G401 (cell line): Measurements from ENCODE around the gene LMOD2. TPM values are rescaled to one million over a fixed set of nuclear protein-coding genes. Genes with fewer than 3 reads are reported as not detected.
A peak's percentile ranks its signal among the peaks of the same experiment; 100 is the strongest.

ENCODE experiments used
- DNase-seq: peaks from one replicate; pipeline ENCODE4 v3.0.0-alpha.2; 2015; ENCODE audit warnings: low spot score
- in situ Hi-C: cut with HindIII; loops from 2 replicates; pipeline ENCODE4 v1.10.0; 2016; ENCODE audit warnings: low sequenced_read_pairs, mixed read lengths
- total RNA-seq: library from RNA; depleted of rRNA; stranded (reverse); fragments of >200 nt; shearing (Covaris generic); gene quantifications from 2 replicates; pipeline ENCODE4 v1.2.3, GENCODE V29; 2014

LMOD2 gene
- total RNA-seq, 1 experiment from 2014 or later: not detected

GRCh38 chr7:123637878-123638277, 17.8 kb upstream of the LMOD2 start:
- in situ Hi-C loops: no loop called here
- DNase-seq: no peak

GRCh38 chr7:123639631-123640030, 16.0 kb upstream of the LMOD2 start:
- no peak for DNase-seq
- in situ Hi-C loops: no loop called here

- in situ Hi-C loops: no loop called here
- DNase-seq: no peak
Observed at GRCh38 chr7:123640583-123640982, 15.1 kb upstream of the LMOD2 start.

DNA sequence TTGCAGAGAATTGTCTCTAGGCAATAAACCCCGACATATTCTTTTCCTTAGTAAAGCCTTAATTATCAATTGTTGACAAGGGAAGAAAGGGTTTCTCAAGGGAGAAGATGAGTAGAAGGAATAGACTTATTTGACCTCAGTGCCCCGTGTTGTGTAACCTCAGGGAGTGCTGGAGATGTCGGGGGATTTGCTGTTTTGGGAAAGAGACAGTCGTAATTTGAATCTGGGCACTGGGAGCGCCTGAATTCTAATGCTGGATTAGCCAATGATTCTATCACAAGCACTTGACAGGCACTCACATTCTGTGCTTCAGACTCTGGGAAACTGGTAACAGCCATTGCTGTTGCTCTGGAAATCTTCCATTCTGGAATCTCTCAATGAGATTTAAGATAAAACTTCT, 13.8 kb upstream of the LMOD2 start:
- no peak for DNase-seq
- in situ Hi-C loops: no loop called here

DNA sequence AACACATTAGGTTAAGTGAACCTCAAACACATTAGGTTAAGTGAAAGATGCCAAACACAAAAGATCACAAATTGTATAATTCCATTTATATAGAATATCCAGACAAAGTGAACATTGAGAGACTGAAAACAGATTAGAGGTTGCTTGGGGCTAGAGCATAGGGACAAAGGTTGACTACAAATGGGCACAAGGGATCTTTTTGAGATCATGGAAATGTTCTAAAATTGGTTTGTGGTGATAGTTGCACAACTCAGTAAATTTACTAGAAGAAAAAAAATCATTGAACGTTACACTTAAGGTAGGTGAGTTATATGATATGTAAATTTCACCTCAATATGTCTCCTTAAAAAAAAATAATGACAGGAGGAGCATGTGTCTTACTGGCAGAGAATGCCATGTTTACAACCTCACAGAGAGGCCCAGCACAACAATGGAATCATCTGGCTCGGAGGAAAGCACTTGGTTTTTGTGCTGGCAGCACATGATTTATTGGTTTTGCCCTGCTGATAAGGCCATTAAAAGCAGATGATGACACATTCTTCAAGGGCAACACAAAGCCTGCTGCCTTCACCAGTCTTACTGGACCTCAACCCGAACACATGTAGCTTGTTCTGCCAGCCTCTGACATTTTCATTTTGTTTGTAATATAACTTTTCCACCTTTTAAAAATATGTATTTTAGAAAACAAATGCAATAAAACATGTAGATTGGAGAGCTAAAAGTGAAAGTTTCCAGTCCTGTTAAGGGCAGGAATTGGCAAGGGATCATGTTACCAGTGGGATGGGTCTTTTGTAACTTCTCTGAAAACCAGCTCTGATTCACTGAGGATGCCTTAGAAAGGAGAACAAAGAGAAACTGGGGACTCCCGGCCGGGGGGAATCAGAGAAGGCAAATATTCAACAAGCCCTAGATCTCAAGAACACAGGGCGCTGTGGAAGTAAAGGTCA, 11.9 kb upstream of the LMOD2 start:
- in situ Hi-C loops: no loop called here
- no peak for DNase-seq

DNA sequence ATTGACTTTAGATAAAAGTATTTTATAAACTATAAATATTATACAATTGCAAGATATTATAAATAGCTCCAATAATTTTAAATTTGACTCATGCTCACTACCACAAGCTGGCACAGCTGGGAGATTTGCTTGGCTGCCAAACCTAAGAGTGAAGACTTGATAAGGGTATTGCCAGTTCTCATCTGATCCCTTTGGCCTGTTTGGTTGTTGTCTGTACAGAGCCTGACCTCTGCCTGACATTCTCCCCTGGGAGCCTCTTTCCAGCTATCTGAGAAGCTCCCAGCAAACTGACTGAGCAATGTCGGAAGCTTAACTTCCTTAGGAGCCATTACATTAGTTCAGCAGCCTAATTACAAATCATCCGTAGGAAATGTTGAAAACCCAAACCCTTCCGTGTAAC, 10.2 kb upstream of the LMOD2 start:
- DNase-seq: no peak
- in situ Hi-C loops: no loop called here

DNA sequence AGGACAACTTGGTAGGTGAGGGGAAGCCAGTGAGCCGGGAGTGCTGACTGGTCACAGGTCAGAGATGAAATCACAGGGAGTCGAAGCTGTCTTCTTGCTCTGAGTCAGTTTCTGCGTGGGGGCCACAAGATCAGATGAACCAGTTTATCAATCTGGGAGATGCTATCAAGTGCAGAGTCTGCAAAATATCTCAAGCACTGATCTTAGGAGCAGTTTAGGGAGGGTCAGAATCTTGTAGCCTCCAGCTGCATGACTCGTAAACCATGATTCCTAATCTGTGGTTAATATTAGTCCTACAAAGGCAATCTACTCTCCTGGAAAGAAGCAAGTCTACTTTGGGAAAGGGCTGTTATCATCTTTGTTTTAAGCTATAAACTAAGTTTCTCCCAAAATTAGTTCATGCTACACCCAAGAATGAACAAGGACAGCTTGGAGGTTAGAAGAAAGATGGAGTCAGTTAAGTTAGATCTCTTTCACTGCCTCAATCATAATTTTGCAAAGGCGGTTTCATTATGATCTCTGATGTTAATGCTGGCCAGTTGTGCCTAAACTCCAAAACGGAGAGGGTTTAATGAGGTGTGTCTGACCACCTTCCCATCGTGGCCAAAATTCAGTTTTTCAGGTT, 8.4 kb upstream of the LMOD2 start:
- DNase-seq: no peak
- in situ Hi-C loops: no loop called here

DNA sequence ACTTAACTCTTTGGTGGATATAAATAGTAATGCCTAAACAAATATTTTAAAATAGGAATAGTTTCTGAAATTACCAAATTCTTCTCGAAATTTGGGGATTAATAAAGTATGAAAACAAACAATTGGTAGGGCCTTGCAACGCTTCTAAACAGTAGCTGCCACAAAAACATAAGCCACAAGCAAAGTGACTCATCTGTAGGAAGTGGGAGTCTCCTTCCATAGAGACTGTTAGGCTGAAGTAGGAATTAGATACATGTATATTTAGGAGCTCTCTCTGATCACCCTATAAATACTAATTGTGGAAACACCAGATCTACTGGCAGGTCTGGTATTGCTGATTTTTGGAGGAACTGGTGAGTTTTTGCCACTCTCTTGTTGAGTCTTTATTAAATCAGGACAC, 5.7 kb upstream of the LMOD2 start:
- no peak for DNase-seq
- in situ Hi-C loops: no loop called here

DNA sequence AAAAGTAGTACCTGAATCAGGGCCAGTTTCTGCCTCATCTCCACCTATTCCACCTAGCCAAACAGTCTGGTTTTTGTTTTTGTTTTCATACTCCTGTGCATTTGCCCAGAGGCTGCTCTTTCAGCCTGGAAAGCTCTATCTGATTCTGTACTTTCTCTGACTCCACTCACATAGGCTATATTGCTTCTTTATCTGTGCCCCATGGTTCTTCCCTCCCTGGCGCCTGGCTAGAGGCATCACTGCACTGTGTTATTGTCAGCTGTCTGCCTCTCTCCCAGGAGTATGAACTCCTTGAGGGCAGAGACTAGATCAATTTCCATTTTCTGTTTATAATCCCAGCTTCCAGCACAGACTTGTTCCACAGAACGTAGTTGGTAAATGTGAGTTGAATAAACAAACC, 5.1 kb upstream of the LMOD2 start:
- in situ Hi-C loops: no loop called here

GRCh38 chr7:123652406-123652805, 3.3 kb upstream of the LMOD2 start:
- in situ Hi-C loops: no loop called here
- DNase-seq: peak; percentile 19

More for the DNA sequence above, 5.1 kb upstream of the LMOD2 start:
- DNase-seq: no peak

DNA sequence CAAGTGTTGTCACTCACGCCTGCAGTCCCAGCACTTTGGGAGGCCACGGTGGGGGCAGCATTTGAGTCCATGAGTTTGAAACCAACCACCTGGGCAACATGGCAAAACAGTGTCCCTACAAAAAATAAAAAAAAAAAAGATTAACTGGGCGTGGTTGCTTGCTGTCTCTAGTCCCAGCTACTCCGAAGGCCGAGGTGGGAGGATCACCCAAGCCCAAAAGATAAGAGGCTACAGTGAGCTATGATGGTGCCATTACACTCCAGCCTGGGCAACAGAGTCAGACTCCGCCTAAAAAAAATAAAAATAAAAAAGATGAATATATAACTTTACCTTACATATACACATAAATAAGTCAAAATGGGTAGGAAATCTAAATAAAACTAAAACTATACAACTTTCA, 2.5 kb upstream of the LMOD2 start:
- in situ Hi-C loops: no loop called here

GRCh38 chr7:123656544-123657303, 1.1 kb downstream of the LMOD2 start:
- in situ Hi-C loops: no loop called here
- DNase-seq: no peak

More for the DNA sequence above, 2.5 kb upstream of the LMOD2 start:
- DNase-seq: no peak

- in situ Hi-C loops: no loop called here
- no peak for DNase-seq
Observed at GRCh38 chr7:123657304-123657685, 1.6 kb downstream of the LMOD2 start.

GRCh38 chr7:123658023-123658422, 2.4 kb downstream of the LMOD2 start:
- no peak for DNase-seq
- in situ Hi-C loops: no loop called here

DNA sequence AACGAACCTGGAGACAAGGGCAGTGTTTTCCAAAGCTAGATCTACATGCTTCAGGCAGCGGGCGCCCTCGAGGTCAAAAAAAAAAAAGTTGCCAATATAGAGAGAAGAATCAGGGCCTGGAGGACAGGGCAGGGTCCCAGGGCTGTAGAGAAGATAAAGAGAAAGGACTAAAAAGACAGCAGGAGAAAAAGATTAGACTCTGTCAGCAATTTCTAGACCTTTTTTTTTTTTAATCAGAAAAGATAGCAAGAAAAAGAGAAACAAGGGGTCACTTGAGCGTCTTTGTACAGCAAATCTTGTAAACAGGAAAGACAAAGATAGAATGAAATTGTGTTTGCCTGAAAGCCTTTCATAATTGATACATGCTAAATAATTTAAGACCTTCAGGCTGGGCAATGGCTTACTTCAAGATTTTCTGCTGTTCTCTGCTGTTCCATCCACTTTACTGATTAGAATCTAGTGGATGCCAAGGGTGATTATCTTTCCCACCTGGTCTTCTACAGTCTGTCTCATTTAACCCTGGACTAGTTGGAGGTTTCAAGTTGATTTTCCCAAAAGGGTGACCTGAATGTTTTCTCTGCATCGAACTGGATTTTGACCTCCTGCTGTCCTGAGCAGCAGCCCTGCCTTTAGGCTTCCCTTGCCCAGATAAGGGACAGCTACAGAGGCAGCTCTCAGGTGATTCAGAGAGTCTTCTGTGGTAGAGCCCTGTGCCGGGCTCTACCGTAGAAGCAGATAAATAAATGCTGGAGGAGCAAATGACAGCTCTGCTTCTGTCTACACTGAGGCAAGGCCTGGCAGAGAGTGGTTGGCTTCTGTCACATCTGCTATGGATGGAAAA, 5.1 kb downstream of the LMOD2 start:
- in situ Hi-C loops: no loop called here
- no peak for DNase-seq

DNA sequence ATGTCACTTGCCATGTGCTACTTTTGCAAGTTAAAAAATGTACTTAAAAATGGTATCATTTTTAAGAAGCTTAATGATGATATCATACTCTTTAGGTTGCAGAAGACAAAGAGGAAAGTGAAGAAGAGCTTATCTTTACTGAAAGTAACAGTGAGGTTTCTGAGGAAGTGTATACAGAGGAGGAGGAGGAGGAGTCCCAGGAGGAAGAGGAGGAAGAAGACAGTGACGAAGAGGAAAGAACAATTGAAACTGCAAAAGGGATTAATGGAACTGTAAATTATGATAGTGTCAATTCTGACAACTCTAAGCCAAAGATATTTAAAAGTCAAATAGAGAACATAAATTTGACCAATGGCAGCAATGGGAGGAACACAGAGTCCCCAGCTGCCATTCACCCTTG, 6.1 kb downstream of the LMOD2 start:
- in situ Hi-C loops: no loop called here
- no peak for DNase-seq

- in situ Hi-C loops: no loop called here
- DNase-seq: no peak
Observed at GRCh38 chr7:123662293-123662692, 6.6 kb downstream of the LMOD2 start.

GRCh38 chr7:123662755-123663154, 7.1 kb downstream of the LMOD2 start:
- DNase-seq: no peak
- in situ Hi-C loops: no loop called here

- DNase-seq: no peak
- in situ Hi-C loops: no loop called here
Observed at GRCh38 chr7:123663200-123663599, 7.5 kb downstream of the LMOD2 start.
